NCI-H1105 (cell line): Measurements from ENCODE around the gene SUMO4.
A peak's percentile ranks its signal among the peaks of the same experiment; 100 is the strongest.

Experiments
- DNase-seq: peaks from one replicate; lab custom pipeline; 2025; lab: John Stamatoyannopoulos, UW

SUMO4 gene

GRCh38 chr6:149400050-149400449 lies at the start of gene SUMO4:
Gene SUMO4, plus strand, starts transcription at chr6:149400262. Its CDS starts 130 bp downstream, at chr6:149400392.
- no peak for DNase-seq

DNA sequence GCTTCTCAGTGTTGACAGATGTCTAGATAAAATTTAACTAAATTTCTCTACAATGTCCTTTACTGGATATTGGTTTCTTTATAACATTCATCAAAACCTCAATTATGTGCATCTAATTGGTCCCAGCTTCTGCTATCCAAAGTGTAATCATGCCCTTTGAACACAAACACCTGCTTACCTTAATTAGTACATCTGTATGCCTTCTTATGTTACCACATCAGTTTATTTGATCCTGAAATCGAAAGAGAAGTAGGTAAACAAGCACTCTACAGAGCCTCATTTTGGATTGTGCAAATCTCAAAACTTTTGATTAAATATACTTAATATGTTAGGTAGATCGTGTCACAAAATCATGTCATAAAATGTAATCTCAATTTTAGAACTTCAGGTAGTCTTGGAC lies 46.1 kb upstream of the SUMO4 start:
- DNase-seq = peak; percentile 82

DNA sequence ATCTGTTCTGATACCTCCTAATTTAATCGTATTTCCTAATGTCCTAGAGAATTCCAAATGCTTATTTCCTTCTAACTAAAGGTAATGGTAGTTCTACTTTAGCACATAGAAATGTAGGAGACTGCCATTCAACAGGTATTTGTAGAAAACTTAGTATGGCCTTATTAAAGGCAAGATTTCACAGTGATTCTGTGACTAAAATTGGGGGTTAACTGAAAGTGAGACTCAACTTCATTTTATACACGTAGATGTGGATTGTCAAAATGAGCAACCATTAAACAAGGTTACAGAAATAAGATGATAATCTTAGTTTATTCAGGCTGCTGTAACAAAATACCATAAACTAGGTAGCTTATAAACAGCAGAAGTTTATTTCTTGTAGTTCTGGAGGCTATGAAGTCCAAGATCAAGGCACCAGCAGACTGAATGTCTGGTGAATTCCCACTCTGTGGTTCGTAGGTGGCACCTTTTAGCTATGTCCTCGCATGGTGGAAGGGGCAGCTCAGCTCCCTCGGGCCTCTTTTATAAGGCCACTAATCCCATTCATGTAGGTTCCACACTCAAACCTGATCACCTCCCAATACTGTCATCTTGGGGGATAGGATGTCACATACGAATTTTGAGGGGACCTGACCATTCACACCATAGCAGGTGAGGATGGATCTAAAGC lies 43.8 kb upstream of the SUMO4 start:
- DNase-seq = no peak

GRCh38 chr6:149357726-149358538 lies 42.1 kb upstream of the SUMO4 start:
- no peak for DNase-seq

- no peak for DNase-seq
Observed at GRCh38 chr6:149359440-149359839, 40.6 kb upstream of the SUMO4 start.

GRCh38 chr6:149360536-149360935 lies 39.5 kb upstream of the SUMO4 start:
- no peak for DNase-seq

GRCh38 chr6:149362289-149362688 lies 37.8 kb upstream of the SUMO4 start:
- DNase-seq = no peak

- no peak for DNase-seq
Observed at GRCh38 chr6:149363154-149363553, 36.9 kb upstream of the SUMO4 start.

DNA sequence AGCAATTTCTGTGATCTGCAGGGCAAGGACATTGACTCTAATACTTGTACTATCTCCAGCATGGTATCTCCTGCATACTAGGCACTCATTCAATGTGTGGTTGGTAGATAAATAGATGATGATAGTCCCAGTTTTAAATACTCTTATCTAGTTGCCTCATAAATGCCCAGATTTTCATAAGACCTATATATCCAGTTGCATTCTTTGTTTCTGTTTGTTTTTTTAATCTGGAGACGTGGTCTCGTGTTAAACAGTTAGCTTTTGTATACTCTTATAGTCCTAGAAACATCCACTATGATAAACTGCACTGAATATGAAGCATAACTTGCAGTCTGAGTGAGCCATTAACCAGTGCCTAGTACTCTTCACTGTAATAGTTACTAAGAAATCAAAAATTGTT lies 35.5 kb upstream of the SUMO4 start:
- no peak for DNase-seq

DNA sequence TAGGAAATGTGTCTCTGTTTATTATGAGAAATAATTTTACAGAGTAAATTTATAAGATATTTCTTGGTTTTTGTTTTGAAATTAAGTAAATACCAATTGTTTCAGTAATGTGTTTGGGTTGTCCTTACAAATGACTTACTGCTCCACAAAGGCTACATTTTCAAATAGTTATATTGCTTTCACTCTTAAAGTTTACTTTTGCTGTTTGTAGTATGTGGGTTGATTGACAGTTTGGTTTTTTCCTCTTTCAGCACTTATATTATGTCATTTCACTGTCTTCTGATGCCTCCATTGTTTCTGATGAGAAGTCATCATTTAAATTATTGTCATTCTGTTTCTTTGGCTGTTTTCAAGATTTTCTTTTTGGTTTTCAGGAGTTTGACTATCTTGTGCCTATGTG lies 34.9 kb upstream of the SUMO4 start:
- no peak for DNase-seq

GRCh38 chr6:149366267-149366921 lies 33.7 kb upstream of the SUMO4 start:
- DNase-seq = no peak

- no peak for DNase-seq
Observed at GRCh38 chr6:149368065-149368464, 32.0 kb upstream of the SUMO4 start.

DNA sequence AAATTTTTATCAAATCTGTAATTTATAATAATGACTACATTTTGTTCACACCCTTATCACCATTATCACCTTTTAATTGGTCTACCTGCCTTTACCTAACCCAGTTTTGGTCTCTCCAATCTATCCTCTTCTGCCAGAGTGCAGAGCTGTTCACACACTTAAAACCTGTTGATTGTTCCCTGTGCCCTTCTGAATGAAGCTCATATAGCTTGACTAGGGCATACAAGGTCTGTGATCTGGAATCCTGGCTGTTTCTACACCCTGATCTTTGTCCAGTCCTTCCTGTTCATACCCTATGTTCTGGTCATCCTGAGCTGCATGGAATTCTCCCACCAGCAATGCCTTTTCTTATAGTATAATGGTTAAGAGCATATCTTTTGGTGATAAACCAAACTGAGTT lies 28.9 kb upstream of the SUMO4 start:
- no peak for DNase-seq

DNA sequence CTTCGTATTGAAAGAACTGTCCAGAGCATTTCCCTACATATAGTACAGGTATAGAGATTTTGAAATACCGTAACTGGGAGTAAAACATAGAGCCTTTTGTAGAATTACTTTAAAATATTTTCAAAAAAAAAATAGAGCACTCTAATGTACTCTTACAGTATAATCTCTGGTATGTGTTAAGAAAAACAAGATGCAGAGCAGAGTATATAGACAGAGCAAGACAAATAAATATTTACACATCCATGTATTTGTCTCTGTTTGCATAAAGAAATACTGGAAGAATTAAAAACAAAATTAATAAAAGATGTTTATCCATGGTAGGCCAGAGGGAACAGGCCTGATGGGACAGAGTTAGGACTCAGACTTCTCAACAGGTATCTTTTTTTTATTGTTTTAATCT lies 28.0 kb upstream of the SUMO4 start:
- DNase-seq = no peak

- DNase-seq = no peak
Observed at GRCh38 chr6:149373511-149373910, 26.6 kb upstream of the SUMO4 start.

- DNase-seq = no peak
Observed at GRCh38 chr6:149379977-149380376, 20.1 kb upstream of the SUMO4 start.

GRCh38 chr6:149380523-149380922 lies 19.5 kb upstream of the SUMO4 start:
- no peak for DNase-seq

- no peak for DNase-seq
Observed at GRCh38 chr6:149383371-149383770, 16.7 kb upstream of the SUMO4 start.

- no peak for DNase-seq
Observed at GRCh38 chr6:149384464-149384863, 15.6 kb upstream of the SUMO4 start.

- DNase-seq = no peak
Observed at GRCh38 chr6:149385998-149386646, 13.9 kb upstream of the SUMO4 start.

DNA sequence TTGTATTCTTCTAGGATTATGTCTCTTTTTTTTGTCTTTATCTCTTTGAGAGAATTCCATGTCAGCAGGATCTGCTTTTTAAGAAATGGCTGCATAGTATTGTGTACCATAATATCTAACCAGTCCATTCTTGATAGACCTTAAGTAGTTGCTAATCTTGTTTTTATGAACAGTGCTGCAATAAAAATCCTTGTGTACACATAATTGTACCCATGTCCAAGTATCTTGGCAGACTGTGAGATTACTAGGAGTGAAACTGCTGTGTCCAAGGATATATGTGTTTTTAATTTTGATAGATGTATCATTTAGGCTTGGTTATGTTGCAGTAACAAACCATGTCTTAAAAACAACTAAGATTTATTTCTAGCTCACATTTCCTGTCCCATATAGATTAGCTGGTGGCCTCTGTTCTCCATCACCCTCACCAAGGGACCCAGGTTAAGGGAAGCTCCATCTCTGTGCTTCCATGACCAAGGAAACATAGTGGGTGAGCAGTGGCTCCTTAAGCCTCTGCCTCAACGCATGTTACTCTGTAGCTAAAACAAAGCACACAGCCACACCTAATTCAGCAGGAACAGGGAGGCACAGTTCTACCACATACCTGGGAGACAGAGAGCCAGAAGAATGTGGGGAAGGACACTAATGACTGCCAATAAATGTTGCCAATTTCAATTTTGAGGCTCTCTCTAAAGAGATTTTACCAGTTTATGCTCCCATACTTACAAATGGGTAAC lies 12.1 kb upstream of the SUMO4 start:
- DNase-seq = no peak
